NOMO-1 treated with dmso at 0.1 percent for 144 hours (cell line): ENCODE data around the gene LZTR1.

Experiments used
- DNase-seq: peaks from one replicate; lab custom pipeline; 2025; ENCODE audit not compliant: unreplicated experiment; lab: John Stamatoyannopoulos, UW

LZTR1 gene

DNA sequence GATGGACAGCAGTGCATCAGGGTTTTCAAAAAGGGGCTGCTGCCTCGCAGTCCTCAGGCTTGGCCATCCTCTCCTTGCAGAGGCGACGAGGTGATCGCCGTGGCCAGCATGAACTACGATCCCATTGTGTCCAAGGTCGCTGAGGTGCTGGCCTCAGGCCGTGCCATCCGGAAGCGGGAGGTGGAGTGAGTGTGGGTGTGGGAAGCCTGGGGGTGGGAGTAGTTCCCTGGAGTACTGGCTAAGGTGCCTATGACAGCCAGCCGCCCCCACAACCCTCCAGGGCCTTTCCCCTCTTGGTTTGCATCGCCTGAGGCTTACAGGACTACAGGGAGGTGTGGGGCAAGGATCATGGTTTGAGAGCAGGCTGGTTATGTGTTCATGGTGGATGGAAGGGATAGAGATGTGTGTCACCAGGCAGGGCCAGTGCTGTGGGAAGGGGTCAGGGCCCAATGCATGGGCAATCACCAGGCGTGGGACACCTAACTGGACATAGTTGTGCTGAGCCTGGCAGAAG is 2.1 kb upstream of the LZTR1 start:
- DNase-seq: no peak

DNA sequence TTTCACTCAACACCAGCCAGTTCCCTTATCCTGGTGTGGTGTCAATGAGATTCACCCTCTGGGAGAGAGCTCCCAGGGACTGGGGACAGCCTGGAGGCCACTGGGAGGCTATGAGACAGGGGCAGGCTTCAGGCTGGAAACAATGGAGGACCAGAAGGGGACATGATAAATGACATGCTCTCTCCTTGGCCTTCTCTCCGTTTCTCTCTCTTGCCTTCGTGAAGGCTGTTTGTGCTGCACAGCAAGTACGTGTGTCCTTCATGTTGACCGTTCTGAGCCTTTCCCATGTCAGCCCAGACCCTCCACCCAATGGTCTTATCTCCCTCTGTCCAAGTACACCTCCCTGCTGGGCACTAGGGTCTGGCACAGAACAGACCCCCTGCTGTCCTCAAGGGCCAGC is 1.6 kb upstream of the LZTR1 start:
- DNase-seq: no peak

DNA sequence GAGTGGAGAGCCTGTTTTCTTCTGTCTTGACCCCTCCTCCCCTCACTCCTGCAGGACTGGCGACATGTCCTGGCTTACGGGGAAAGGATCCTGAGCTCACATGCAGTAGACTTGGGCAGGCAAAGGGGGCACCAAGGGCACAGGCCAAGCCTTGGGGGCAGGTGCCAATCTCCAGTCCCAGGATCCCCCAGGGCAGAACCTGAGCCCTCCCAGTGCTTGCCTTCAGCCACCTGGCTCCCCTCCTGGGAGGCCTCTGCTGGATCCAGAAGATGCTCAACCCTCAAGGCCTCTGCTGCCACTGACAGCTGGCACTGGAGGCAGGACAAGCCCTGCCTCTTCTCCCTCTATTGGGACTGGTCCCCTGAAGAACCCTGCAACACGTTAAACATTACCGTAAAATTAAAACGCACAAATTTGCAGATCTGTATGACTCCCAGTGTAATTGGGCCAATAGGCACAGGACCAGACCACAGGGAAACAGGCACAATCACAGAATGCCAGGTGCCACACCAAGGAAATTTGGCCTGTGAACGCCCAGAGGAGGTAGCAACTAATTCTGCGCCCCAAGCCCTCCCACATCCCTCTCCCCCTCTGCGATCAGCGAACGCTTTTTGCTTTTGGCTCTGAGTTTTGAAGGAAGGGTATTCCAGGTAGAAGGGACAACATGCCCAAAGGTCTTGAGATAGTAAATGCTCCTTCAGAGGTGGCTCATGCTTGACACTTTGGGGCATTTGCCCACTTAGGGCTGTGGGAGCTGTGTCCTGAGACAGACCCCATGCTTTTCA is 967 bp upstream of the LZTR1 start:
- DNase-seq: no peak

DNA sequence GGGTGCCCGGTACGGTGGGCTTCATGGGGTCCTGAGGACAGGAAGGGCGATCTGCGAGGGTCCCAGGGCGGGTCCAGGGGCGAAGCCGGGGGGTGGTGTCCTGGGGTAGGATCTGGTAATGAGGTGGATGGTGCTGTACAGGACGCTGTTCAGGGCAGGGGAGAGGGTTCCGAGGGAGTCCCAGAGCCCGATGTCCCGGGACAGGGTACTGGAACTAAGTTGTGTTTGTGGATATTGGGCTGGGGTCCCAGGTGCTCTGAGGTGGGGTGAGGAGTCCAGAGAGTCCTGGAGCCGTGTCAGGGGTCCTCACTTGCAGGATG is 426 bp downstream of the LZTR1 start:
- no peak for DNase-seq

DNA sequence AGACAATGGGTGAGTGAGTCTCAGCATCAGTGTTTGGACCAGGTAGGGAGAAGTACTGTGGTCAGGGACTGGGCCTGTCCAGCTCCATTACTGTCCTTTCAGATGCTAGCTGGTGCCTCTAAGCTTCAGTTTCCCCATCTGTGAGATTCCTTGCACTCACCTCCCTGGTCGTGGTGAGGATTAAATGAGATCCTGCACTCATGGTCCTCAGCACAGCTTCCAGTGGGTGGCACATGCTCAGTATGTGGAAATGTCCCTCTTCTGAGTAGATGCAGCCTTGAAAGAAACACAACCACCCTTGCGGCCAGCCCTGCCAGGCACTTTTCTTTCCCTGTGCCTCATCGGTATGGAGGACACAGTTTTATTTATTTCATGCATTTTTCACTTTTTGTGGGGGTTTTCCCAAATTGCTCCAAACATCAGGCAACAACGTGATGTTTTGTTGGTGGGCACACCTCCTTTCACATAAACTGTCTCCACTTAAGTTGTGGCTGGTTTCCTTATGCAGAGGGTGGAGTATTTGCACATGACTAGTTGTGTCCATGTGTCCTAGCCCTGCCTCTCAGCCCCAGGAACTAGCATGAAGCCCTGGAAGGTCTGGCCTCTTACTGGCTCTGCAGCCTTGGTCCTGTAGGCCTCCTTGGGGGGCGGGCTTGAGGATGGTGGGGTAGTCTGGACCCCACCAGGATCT is 1.1 kb downstream of the LZTR1 start:
- DNase-seq: no peak

DNA sequence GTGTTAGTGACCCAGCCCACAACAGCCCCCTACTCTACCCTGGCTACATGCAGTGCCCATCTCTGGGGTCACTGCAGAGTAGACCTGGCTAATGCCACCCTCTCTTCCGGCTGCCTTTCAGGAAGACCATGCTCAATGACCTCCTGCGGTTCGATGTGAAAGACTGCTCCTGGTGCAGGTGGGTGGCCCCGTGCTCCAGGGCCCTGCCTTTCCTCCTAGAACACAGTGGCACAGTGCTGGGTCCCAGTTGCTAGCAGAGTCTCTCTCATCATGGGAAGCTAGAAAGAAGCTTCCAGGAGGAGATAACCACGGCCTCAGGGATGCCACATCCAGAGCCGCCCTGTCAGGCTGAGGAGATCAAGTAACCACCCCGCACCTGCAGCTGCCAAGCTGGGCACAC is 3.6 kb downstream of the LZTR1 start:
- DNase-seq: no peak

DNA sequence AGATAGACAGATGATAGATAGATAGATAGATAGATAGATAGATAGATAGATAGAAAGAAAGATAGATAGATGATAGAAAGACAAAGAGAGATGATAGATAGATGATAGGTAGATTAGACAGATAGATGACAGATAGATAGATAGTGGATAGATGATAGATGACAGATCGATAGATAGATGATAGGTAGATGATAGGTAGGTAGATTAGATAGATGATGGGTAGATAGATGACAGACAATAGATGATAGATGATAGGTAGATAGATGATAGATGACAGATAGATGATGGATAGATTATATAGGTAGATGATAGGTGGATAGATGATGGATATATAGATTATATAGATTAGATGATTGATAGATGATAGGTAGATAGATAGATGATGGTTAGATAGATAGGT is 4.3 kb downstream of the LZTR1 start:
- DNase-seq: no peak

DNA sequence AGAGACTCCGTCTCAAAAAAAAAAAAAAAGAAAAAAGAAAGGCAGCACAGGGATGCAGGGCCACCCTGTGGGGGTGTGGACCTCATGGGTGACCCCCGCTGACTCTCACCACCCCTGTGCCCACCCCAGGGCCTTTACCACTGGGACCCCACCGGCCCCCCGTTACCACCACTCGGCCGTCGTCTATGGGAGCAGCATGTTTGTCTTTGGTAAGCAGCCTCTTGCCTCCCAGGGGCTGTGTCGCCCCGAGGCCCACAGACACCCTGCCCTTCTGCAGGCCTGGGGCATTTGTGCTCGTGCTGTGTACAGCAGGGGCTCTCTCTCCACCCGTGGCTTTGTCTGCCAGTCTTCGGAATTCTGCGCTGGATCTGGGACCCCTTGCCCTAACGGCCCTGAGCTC is 5.3 kb downstream of the LZTR1 start:
- no peak for DNase-seq

DNA sequence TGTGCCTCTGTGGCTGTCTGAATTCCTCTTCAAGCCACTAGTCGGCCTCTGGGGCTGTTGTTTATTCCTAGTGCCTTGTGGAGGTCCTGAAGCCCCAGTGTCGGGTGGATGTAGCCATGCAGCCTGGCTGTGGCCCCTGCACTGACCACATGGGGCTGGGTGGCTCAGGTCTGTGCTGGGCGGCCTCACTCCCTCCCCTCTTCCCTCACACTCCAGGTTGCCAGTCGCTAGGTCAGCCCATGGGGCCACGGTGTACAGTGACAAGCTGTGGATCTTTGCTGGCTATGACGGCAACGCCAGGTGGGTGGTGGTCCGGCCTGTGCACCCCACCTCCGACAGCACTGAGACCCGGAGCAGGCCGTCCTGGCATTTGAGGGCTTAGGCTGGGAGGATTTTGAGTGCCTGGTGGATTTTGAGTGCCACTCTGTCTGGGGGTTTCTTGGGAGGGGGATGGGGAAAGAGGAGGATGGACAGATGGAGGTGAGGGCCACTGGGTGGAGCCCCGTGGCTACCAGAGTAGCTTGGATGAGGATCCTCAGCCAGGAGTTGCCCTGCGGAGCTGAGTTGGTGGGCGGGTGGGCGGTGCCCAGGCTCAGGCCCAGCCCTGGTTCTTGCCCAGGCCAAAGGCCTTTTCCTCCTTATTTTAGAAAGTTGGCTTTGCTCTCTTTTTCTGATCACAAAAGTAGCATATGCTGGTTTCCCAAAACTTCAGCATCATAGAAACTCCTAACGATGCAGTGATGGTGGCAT is 6.7 kb downstream of the LZTR1 start:
- DNase-seq: no peak

DNA sequence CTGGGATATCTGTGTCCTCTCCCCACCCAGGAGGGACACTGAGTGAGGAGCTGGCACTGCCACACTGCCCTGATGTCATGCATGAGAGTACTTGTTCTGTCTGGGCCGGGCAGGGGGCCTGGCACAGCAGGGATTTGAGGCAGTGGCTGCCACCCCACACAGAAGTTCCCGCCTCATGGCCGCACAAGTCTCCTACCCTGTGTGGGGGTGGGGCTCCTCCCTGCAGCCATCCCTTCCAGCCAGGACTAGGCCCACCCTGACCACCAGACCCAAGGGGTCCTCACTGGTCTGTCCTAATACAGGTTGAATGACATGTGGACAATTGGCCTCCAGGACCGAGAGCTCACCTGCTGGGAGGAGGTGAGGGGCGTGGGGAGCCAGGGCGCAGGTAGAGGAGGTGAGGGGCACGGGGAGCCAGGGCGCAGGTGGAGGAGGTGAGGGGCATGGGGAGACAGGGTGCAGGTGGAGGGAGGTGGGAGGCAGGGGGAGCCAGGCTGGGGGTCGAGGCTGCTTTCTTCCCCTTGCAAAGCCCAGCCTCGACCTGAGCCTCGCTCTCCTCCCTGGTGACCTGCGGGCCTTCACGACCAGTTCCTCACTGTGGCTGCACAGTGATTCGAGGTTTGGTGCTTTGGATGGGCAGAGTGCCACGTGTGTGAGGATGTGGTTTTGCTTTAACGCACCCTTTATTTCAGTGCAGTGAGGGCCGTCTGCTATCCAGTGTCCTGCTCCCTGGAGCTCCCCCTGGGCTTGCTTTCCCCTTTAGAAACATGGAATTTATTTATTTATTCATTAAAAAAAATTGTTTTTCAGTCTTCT is 7.4 kb downstream of the LZTR1 start:
- no peak for DNase-seq

DNA sequence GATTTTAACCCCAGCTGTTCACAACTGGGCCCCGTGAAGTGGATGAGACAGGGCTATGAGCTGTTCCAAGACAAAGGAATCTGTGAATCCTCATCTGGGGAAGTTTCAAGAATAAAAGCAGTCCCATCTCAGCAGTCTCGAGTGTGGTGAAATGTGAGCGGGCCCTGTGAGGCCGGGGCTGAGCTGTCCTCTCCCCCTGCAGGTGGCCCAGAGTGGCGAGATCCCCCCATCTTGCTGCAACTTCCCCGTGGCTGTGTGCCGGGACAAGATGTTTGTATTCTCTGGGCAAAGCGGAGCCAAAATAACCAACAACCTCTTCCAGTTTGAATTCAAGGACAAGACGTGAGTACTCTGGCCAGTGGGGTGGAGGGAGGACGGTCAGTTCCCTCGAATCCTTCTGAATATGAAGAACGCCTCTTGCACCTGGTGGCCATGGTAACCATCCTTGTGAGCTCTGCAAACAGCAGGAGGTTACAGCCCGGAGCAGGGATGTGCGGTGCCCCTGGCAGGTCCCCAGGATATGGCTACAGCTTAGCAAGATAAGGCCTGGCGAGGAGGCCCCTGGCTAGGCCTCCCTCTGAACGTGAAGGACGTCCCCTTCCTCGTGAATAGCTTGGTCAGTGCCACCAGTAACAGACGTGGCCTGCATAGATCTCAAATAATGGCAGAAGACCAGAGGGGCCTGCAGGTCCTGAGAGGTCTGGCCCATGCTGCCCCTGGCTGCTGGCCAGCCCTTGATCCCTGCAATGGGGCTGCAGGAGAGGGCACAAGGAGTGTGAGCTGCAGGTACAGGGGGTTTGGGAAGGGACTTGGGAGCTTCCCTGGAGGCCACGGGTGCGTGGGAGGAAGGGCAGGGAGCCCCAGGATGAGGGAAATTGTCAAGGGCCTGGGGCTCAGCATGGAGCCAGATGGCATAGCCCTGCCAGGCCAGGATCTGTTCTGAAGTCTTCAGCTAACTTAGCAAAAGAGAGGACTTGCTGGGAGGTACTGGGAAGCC is 8.4 kb downstream of the LZTR1 start:
- no peak for DNase-seq

DNA sequence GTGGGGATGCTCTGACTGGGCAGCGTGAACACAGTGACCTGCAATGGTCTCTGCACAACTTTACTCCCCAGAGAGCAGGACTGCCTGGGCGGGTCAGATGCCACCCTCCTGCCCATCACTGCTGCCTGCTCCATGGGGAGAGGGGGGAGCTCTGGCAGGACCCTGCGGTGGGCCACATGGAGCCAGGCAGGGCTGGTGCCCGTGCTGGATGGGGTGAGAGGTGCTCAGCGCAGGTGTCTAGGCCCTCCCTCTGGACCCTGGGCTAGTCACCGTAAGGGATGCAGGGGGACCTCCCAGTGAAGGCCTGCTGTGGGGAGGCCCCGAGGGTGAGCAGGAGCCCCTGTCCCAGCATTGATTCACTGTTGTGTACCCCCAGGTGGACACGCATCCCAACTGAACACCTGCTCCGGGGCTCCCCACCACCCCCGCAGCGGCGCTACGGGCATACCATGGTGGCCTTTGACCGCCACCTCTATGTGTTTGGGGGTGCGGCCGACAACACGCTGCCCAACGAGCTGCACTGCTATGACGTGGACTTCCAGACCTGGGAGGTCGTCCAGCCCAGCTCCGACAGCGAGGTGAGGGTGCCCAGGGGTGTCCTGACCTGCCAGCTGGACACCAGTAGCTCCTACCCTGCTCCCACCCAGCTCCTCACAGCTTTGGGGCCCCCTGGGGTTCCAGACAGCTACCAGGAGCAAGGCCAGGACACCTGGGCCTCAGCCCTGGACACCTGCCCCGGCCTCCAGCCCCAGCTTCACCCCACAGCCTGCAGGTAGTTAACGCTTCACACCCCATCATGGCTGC is 9.4 kb downstream of the LZTR1 start:
- DNase-seq: no peak

DNA sequence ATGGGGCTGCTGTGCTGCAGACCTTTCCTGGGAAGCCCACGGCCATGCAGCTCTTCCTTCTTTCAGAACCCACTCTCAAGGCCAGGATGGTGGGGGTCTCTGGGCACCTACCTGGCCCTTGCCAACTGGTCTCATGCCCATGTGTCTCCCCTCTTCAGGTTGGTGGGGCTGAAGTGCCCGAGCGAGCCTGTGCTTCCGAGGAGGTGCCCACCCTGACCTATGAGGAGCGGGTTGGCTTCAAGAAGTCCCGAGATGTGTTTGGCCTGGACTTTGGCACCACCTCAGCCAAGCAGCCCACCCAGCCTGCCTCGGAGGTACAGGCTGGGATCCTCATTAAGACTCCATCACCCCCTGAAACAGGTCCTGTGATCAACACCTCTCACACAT is 10.0 kb downstream of the LZTR1 start:
- no peak for DNase-seq

DNA sequence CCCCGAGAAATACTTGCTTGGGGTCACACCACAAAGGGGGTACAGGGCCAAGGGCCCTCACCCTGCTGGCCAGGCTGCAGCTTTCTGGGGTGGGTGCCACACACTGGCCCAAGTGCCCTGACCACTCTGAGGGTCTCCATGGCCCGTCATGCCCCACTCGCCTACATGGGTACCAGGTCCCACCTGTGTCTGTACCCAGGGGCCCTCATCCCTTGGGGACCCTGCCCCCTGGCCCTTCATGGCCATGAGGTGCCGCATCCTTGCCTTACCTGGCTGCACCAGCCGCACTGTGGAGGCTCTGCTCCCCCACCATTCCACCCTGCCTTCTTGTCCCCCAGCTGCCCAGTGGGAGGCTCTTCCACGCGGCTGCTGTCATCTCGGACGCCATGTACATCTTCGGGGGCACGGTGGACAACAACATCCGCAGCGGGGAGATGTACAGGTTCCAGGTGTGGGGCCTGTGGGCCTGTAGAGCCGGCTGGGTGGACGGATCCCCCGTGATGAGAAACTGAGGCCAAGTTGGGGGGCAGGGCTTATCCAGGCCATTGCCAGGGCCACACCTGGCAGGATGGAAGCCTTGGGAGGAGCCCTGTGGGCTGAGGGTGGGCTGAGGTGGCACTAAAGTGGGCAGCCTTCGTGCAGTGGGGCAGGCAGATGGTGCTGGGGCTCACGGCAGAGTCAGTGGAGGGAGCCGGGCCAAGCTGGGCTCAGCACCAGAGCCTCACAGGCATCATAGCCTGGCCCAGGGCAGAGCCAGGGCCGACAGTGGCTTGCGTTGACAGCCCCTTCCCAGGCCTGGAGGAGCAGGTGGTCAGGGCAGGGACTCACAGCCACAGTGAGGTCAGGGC is 10.6 kb downstream of the LZTR1 start:
- no peak for DNase-seq

DNA sequence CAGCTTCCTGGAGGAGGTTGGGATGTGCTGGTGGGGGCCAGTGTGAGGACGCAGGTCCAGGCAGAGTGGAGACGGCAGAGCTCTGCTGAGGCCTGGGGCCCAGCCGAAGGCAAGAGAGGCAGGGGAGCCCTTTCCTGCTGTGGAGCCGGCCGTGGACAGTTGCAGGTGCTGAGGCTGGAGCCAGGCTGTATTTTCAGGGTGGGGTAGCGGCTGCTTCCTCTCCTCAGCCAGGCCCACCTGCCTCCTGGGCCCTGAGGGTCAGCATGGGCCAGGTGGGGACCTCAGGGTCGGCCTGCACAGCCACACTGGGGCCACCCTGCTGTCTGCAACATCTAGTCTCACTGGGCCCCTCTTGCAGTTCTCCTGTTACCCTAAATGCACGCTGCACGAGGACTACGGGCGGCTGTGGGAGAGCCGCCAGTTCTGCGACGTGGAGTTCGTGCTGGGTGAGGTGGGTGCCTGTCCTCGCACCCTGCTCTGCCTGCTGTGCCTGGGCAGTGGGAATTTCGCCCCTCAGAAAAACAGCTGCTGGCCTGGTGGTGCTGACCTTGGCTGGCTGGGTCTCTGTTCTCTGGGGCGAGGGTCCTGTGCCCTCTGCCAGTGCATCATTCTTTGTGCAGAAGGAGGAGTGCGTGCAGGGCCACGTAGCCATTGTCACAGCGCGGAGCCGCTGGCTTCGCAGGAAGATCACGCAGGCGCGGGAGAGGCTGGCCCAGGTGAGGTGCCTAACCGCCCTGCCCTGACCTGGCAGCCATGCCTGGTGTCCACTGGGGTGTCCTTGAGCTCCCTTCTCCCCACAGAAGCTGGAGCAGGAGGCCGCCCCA is 11.4 kb downstream of the LZTR1 start:
- DNase-seq: no peak

DNA sequence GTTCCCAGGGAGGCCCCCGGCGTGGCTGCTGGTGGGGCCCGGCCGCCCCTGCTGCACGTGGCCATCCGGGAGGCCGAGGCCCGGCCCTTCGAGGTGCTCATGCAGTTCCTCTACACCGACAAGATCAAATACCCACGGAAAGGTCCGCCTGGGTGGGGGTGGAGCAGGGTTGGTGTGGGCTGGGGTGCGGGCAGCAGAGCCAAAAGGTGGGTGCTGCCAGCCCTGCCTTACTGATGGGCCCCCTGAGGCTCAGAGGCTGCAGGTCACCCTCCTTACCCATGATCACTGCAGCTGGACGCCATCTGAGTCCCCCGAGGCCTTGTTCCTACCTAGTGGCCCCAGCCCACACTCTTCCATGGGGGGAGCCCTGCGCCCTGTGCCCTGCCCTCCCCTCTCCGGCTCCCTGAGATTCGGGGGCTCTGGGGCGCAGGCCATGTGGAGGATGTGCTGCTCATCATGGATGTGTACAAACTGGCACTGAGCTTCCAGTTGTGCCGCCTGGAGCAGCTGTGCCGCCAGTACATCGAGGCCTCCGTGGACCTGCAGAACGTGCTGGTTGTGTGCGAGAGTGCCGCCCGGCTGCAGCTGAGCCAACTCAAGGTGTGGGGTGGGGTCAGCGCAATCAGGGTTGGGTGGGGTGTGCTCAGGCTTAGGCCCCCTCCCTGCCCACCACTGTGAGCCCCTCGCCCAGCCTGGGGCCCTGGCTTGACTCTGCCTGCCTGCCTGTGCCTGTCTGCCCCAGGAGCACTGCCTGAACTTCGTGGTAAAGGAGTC is 12.2 kb downstream of the LZTR1 start:
- DNase-seq: no peak

DNA sequence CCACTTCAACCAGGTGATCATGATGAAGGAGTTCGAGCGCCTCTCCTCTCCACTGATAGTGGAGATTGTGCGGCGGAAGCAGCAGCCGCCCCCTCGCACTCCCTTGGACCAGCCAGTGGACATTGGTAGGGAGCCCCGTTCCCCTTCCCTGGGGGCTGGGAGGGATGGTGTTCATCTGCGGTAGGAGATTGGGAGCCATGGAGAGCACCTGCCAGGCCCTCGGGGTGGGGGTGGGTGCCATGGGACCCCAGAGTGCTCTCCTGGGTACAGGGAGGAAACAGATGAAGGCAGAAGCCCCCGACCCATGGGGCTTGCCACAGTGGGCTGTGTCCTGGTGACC is 12.8 kb downstream of the LZTR1 start:
- no peak for DNase-seq
